Hepatocyte (in vitro differentiated cells): ENCODE measurements around the gene SNAPIN. TPM values are rescaled to one million over a fixed set of nuclear protein-coding genes. Genes with fewer than 3 reads are reported as not detected.

Source experiments
- DNase-seq: peaks from one replicate; pipeline ENCODE4 v3.0.0-alpha.2; 2016; ENCODE audit warnings: low spot score
- H2AFZ ChIP-seq: fragments of 200-600 bp; sonication (generic); 2 replicates; pipeline ENCODE4 v1.6.0; 2016; ENCODE audit warnings: antibody characterized with exemption, mild to moderate bottlenecking
- H3K27ac ChIP-seq: fragments of 200-600 bp; sonication (generic); 2 replicates; pipeline ENCODE4 v1.5.1; 2016; ENCODE audit warnings: mild to moderate bottlenecking
- H3K27me3 ChIP-seq: fragments of 200-600 bp; sonication (generic); 2 replicates; pipeline ENCODE4 v1.6.1; 2016
- H3K36me3 ChIP-seq: fragments of 200-600 bp; sonication (generic); replicated peaks from 2 replicates; pipeline ENCODE4 v1.5.1; 2016; ENCODE audit warnings: low read depth; ENCODE audit not compliant: insufficient read depth
- H3K4me1 ChIP-seq: fragments of 200-600 bp; sonication (generic); 2 replicates; pipeline ENCODE4 v1.5.1; 2016; ENCODE audit warnings: mild to moderate bottlenecking, moderate library complexity; ENCODE audit not compliant: insufficient read depth
- H3K4me2 ChIP-seq: fragments of 200-600 bp; sonication (generic); 2 replicates; pipeline ENCODE4 v1.6.0; 2016
- H3K4me3 ChIP-seq: fragments of 200-600 bp; sonication (generic); 2 replicates; pipeline ENCODE4 v1.5.1; 2016; ENCODE audit warnings: mild to moderate bottlenecking
- H3K79me2 ChIP-seq: fragments of 200-600 bp; sonication (generic); 2 replicates; pipeline ENCODE4 v1.6.0; 2017; ENCODE audit warnings: mild to moderate bottlenecking
- H3K9me2 ChIP-seq: fragments of 200-600 bp; sonication (generic); replicated peaks from 2 replicates; pipeline ENCODE4 v1.6.0; 2017; ENCODE audit warnings: mild to moderate bottlenecking; ENCODE audit not compliant: insufficient read depth
- H3K9me3 ChIP-seq: fragments of 200-600 bp; sonication (generic); 2 replicates; pipeline ENCODE4 v1.5.1; 2016; ENCODE audit warnings: low read depth, mild to moderate bottlenecking
- H4K20me1 ChIP-seq: fragments of 200-600 bp; sonication (generic); 2 replicates; pipeline ENCODE4 v1.6.0; 2016; ENCODE audit warnings: mild to moderate bottlenecking; ENCODE audit not compliant: insufficient read depth, poor library complexity, severe bottlenecking
- CTCF ChIP-seq: fragments of 200-600 bp; sonication (generic); IDR thresholded peaks from 2 replicates; pipeline ENCODE4 v1.5.1; 2016; ENCODE audit warnings: antibody characterized with exemption, mild to moderate bottlenecking; ENCODE audit not compliant: poor library complexity
- EZH2 ChIP-seq: fragments of 200-600 bp; sonication (generic); IDR thresholded peaks from 2 replicates; pipeline ENCODE4 v1.6.1; 2016; ENCODE audit warnings: antibody characterized with exemption, mild to moderate bottlenecking, borderline replicate concordance
- EZH2phosphoT487 ChIP-seq: fragments of 200-600 bp; sonication (generic); IDR thresholded peaks from one replicate; pipeline ENCODE4 v1.6.1; 2018; ENCODE audit warnings: antibody characterized with exemption, mild to moderate bottlenecking, low read depth, moderate library complexity; ENCODE audit not compliant: unreplicated experiment, severe bottlenecking
- WGBS: methylation state at CpG from one replicate; pipeline ENCODE4 v1.1.6; 2016; ENCODE audit warnings: low lambda C conversion rate; ENCODE audit errors: missing lambda C conversion rate; 5-methylcytosine and 5-hydroxymethylcytosine counted together
- polyA plus RNA-seq: library from polyadenylated mRNA; unstranded; fragments of >200 nt; fragmentation: Nextera tagmentation; extraction: Ambion mirVana; gene quantifications from 2 replicates; pipeline ENCODE4 v1.2.1, GENCODE V29; 2016
- total RNA-seq: library from RNA; depleted of rRNA; stranded (reverse); fragments of >200 nt; gene quantifications from 2 replicates; pipeline ENCODE4 v1.2.3, GENCODE V29; 2014

Gene SNAPIN
- total and polyA plus RNA-seq, 2 experiments from 2014 or later, result 41.4 to 63.2 TPM

DNA sequence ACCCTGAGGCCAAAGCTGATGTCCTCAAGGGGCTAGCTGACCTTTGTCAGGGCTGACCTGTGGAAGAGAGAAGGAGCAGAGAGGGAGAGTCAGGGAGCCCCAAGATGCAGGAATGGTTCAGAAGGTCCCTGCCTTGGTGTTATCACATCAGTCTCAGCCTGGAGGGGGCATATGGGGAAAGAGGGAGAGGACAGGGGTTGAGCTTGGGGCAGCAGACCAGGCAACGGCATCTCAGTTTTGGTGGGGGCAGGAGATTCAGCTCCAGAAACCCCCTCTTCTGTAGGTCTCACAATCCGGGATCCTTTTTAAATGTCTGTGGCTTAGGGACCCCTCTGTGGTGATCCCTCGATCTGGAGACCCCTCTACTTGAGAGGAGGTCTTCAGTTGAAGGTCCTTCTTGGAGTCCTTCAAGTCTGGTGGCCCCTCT lies 32.0 kb upstream of the SNAPIN start:
- TF ChIP-seq EZH2phosphoT487, result no peak
- no peak for TF ChIP-seq EZH2
- no peak for TF ChIP-seq CTCF
- Histone ChIP-seq H3K79me2 (peaks cover 15% of the 10 kb centered on the region), H3K4me3 (peak overlapping the region; percentile 68), H2AFZ (peak overlapping the region; percentile 91), H4K20me1 (no peaks in the 10 kb centered on the region), H3K36me3 (no peaks in the 10 kb centered on the region), H3K27ac (peak overlapping the region; percentile 96), H3K4me2 (peak overlapping the region; percentile 96), H3K4me1 (peaks cover 36% of the 10 kb centered on the region), H3K9me2 (no peaks in the 10 kb centered on the region), H3K9me3 (no peaks in the 10 kb centered on the region), H3K27me3 (no peaks in the 10 kb centered on the region)
- no peak for DNase-seq
- 80% methylated on average over 3 of the region's 3 CpGs for WGBS

DNA sequence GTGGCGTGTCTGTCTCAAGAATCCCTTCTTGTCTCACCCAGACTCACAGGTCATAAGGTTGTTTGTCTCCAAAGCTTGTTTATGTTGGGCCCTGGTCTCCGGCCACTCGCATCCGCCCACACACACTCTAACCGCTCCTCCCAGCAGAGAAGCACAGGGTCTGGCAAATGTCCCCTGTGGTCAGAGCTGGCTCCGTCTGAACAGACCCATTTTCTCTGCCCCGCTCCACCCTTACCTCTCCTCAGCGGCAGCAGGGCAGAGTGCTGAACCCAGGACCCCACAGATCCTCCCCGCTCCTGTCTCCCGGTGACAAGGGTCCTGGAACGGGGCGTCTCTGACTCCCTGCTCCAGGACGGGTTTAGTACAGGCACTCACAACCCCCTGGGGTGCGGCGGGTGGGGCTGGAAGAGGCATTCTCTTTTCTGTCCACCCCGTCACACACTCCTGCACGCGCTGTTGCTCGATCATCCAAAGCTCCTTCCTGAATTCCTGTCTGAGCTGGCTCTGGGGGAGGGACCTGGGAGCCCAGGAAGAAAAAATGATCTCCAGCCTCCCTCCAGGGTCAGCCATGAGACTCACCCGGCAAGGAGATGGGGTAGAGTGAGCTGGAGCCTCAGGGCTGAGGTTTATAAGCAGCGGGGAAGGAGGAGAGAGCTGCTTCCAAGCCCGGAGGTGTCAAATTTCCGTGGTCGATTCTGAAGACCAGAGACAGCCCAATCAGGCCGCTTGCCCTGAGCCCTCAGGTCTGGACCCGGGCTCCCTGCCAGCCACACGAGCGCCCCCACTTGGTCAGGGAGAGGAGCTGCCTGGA lies 31.4 kb upstream of the SNAPIN start, which contains the start of gene S100A13:
Gene S100A13, minus strand, starts transcription at position 602 of the 811 bp plus-strand sequence. CDS start 1,033 bp downstream, outside the sequence.
- Histone ChIP-seq H3K27ac (peak within 1 kb of the TSS; percentile 96), H3K36me3 (no peaks in the 10 kb centered on the region), H3K27me3 (no peaks in the 10 kb centered on the region), H3K9me3 (no peaks in the 10 kb centered on the region), H2AFZ (peak within 1 kb of the TSS; percentile 91), H3K4me2 (peak within 1 kb of the TSS; percentile 96), H3K9me2 (no peaks in the 10 kb centered on the region), H3K4me1 (peaks cover 39% of the 10 kb centered on the region), H4K20me1 (no peaks in the 10 kb centered on the region), H3K79me2 (peaks cover 15% of the 10 kb centered on the region), H3K4me3 (peak within 1 kb of the TSS; percentile 68)
- no peak for TF ChIP-seq EZH2phosphoT487
- peak; percentile 75 for TF ChIP-seq CTCF
- no peak for TF ChIP-seq EZH2
- DNase-seq, result peak; percentile 91
- 3% methylated on average over 28 of the region's 28 CpGs for WGBS

DNA sequence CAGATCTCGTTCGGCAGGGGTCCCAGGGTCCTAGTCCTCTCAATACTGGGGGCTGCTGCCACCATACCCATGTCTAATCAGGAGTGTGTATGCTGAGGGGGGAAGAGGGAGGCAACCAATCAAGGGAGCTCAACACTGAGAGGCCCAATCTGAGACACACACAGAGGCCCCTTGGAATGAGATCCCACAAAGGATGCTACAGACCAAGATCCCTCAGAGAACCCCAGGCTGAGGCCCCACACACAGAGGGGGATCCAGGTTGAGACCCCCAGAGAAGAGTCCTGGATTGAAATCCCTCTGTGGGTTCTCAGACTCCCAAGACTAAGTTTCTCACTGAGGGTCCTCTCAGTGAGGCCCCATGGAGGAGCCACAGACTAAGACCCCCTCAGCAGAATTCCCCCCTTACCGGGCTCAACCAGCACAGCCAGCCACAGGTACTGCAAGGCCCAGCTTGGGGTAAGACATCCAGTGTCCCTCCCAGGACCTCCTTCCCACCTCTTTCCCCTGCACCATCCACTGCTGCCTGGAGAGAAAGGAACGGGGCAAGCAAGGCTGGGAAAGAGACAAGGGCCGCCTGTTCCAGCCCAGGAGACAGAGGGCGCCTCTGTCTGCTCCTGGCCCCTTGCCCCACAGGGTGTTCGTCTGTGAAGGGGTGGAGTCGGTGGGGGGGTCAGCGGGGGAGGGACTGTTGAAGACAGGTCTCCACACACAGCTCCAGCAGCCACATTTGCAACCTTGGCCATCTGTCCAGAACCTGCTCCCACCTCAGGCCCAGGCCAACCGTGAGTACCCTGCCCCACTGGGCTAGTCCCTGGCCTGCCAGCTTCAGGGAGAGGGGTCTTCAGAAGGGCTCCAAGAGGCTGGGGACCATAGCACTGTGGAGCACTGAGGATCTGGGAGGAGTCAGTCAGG lies 30.5 kb upstream of the SNAPIN start, which contains the start of gene S100A1:
Gene S100A1, plus strand, starts transcription at position 720 of the 912 bp plus-strand sequence. CDS start 2,088 bp downstream, outside the sequence.
- Histone ChIP-seq H3K9me2 (no peaks in the 10 kb centered on the region), H3K4me1 (peaks cover 39% of the 10 kb centered on the region), H3K79me2 (peaks cover 15% of the 10 kb centered on the region), H3K4me3 (peak within 1 kb of the TSS; percentile 68), H2AFZ (peak within 1 kb of the TSS; percentile 91), H3K27ac (peak within 1 kb of the TSS; percentile 96), H3K9me3 (no peaks in the 10 kb centered on the region), H3K27me3 (no peaks in the 10 kb centered on the region), H4K20me1 (no peaks in the 10 kb centered on the region), H3K36me3 (no peaks in the 10 kb centered on the region), H3K4me2 (peak within 1 kb of the TSS; percentile 96)
- WGBS, result 68% methylated on average over 10 of the region's 10 CpGs
- DNase-seq, result no peak
- TF ChIP-seq CTCF (no peak), EZH2phosphoT487 (no peak), EZH2 (no peak)
